Measurements from ENCODE around the gene RGL2.
"Not testable (repeated sequence)": the region's sequence is repeated elsewhere in the genome, so short reads cannot be mapped to it uniquely, and the experiment has no call there.

Gene RGL2

DNA sequence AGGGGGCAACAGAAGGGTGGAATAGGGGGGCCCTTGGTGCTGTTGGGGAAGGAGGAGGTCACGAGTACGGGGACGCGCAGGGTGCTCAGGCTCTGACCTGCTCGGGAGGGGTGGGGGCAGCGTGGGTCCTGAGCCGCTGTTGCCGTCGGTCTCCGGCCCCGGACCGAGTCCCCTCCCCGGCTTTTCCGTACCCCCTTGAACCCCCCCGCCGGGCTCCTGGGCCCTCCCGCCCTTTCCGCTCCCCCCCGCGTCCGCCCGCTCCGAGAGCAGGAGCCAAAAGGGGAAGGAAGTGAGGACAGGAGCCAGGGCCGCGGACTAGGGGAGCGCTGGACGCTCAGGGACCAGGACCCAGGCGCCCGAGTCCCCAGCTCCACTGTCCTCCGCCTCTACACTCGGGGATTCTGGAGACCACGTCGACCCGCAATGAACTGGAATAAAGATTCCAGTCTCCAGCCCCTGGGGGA lies at the start of gene RGL2:
Gene RGL2 (minus strand): TSS at position 170 of the 464 bp plus-strand sequence. CDS start 332 bp downstream, outside the sequence.
- ATAC-seq: peak; percentile 28 to 44

GRCh38 chr6:33347816-33348215 lies 49.1 kb upstream of the RGL2 start:
- no peak for ATAC-seq

DNA sequence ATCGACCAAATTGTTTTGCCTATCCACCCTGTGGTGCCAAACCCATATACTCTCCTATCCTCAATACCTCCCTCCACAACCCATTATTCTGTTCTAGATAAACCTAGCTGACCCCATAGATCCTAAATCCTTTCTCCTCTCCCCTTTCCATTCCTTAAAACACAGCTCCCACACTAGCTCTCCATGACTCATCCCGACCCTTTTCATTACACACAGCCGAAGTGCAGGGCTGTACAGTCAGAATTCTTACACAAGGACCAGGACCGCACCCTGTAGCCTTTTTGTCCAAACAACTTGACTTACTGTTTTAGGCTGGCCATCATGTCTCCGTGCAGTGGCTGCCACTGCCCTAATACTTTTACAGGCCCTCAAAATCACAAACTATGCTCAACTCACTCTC lies 48.2 kb upstream of the RGL2 start:
- not testable (repeated sequence) for ATAC-seq

DNA sequence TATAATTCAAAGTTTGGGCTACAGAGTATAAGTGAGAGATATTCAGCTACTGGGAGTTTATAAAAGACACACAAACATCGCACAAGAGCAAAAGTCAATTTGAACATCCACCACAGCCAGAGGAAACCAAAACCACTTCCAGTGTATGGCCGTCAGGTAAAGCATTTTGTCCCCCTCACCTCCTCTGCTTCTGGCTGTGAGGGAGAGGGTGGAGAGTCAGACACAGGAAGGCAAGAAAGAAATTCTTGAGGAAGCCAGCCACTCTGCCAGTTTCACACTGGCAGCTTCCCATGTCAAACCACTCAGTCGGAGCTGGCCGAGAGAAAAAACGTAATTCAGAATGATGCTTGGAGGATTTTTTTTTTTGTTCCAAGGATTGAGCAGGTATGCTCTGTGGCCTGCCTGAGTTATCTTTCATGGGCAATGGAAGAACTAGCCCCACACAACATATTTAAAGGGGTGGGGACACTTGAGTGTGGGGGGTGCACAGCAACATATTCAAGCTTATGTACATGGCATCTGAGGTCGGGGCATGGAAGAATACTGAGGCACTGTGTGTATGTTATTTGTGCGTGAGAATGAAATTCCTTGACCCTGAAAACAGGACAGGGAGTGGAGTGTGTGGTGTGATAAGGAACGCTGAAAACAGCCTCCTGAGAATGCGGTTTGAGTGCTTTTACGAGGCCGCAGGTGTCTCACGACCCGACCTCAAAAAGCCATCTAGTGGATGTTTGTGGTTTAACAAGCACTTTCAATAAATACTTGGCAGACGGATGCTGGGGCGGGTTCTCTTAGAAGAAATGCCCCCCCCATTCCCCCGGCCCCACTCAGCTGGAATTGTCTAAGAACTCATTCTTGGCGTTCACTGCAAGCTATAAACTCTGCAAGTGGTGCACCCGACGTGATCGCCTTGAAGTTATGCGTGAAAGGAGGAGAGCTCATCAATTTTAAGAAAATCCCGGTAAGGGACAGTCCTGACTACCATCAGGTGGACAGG lies 46.3 kb upstream of the RGL2 start:
- peak; percentile 29 to 34 for ATAC-seq

GRCh38 chr6:33343953-33344611 lies 45.3 kb upstream of the RGL2 start:
- ATAC-seq: peak; percentile 81 to 83

- not testable (repeated sequence) for ATAC-seq
These were observed 44.8 kb upstream of the RGL2 start for GRCh38 chr6:33343606-33343952.

GRCh38 chr6:33339193-33339592 lies 40.5 kb upstream of the RGL2 start:
- ATAC-seq: no peak

- ATAC-seq: no peak
These were observed 37.8 kb upstream of the RGL2 start for GRCh38 chr6:33336495-33336894.

GRCh38 chr6:33335916-33336315 lies 37.2 kb upstream of the RGL2 start:
- ATAC-seq: no peak

- ATAC-seq: no peak
These were observed 34.9 kb upstream of the RGL2 start for GRCh38 chr6:33333666-33334065.

DNA sequence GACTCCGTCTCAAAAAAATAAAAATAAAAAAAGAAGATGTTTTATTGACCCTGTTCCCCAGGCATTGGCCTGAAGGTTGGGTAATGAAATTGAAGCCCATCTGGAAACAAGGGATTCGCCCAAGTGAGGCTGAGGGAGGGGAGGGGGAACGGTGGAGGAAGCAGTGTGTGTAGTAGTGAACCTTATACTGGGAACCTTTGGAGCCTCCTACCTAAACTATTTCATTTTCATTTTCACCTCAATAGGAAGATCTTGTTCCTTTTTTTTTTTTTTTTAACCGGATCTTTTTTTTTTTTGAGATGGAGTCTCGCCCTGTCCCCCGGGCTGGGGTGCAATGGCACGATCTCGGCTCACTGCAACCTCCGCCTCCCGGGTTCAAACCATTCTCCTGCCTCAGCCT lies 32.0 kb upstream of the RGL2 start:
- ATAC-seq: no peak

DNA sequence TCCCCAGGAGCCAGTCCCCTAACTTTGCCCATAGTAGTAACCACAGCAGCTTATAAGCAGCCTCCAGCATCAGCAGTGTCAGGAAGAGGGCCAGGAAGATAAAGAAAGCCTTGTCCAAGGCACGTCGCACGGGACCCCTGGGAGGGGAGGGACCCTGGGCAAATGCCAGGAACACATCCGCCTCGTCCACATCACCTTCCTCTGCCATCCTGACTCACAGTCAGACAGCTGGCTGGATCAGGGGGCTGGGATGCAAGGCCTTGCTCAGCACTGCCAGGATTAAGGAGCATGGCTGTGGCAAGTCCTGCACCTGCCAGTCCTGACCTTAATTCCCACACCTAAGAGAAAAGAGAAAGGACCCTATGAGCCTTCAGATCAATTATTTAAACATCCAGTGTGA lies 30.3 kb upstream of the RGL2 start:
- no peak for ATAC-seq

DNA sequence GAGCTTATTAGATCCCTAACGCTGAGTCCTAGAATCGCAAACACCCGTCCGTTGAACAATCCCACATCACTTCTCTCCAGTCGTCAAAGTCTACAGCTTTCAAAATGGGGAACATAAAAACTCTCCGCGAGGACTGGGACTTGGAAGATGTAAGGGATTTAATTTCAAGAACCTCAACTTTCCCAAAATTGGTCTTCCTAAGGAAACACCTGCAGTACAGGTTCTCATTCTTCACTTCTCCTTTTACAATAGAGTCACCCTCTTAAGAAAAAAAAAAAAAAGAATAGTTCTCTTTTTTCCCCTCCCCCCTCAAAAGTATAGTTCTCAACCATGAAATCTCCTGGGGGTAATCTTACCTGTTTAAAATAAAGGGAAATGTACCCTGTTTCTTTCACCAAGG lies 25.4 kb upstream of the RGL2 start:
- ATAC-seq: no peak

DNA sequence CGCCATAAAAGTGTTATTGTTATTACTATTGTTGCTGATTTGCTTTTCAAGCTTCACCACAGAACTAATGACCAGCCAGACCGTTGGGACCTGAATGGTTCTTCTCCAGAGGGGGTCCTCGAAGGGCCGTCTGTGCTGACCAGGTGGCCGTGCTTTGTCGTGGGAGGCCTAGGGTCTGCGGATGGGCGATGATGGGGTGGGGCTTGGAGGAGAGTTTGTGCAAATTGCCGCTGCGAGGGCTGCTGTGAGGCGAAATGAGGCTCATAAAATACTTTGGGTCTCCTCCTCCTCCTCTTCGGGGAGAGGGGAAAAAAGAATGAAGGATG lies 24.8 kb upstream of the RGL2 start:
- ATAC-seq: no peak

DNA sequence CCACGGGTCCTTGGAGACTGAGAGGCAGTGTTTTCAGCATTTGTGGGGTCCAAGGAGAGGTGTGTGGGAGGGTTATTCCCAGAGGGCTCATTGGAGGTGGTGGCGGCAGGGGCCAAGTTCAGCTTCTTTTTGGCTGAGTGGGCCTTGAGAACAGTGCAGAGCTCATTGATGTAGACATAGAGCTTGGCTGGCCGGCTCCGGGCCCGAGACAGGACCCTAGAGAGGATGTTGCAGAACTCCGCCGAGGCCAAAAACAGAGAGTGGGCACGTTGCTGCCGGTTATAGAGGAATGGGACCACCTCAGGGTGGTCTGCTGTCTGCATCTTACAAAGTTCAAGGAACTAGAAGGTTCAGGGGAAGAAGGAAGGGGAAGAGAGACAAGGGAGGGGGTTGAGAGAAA lies 22.5 kb upstream of the RGL2 start:
- no peak for ATAC-seq

- ATAC-seq: no peak
These were observed 21.8 kb upstream of the RGL2 start for GRCh38 chr6:33320315-33321181.

DNA sequence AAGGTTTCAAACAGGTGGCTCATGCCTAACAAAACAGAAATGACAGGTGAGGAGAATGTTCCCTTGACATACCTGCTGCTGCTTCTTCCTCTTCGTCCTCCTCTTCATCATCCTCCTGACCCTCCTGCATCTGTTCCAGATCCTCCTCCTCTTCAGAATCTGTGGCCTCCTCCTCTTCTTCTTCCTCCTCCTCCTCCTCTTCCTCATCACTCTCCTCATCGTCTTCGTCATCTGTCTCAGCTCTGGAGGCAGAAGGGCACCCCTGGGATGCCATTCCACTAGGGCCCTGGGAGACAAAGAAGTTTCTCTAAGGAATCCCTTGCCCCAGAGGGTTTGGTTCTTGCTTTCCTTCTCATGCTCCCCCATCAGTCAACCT lies 21.2 kb upstream of the RGL2 start:
- no peak for ATAC-seq

DNA sequence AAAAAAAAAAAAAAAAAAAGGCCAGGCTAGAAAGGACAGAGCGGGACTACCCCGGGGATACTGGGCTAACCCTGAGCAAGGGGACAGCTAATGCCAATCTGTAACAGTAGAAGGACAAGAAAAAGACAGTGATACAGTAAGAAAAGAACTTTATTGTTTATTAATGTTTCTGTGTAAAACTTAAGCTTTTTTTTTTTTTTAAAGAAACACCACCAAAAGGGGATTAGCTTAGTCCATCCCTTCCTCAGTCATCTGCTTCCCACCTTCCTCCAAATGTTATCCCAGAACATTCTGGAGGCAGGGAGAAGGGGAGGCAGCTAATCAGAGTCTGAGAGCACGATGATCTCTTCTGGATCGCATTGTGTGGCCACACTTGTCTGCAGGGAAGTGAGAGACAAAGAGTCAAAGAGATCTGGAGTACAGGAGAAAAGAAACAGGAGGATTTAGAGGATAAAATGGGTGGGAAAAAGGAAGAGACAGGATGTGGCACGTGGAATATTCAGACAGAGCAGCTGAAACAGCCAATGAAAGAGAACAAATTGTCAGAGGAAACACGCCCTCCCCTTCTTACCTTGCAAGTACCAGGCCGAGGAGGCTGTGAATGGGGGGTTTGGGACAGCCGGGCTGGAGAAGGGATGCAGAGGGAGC lies 19.8 kb upstream of the RGL2 start:
- no peak for ATAC-seq

- ATAC-seq: peak; percentile 67
These were observed 19.1 kb upstream of the RGL2 start, which contains the start of gene ZBTB22 for GRCh38 chr6:33317669-33318425. Gene ZBTB22 (minus strand): TSS chr6:33317744. CDS start chr6:33316916, 828 bp downstream.

DNA sequence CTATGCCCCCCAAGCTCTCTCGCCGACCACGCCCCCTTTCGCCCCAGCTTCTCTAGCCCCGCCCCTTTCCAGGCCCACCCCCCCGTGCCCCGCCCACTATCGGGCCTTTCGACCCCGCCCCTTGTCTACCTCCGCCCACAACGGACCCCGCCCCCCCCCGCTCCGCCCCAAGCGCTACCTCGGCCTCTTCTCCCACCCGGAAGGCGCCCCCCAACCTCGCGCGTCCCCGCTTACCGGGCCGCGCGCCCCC lies 18.6 kb upstream of the RGL2 start:
- no peak for ATAC-seq

DNA sequence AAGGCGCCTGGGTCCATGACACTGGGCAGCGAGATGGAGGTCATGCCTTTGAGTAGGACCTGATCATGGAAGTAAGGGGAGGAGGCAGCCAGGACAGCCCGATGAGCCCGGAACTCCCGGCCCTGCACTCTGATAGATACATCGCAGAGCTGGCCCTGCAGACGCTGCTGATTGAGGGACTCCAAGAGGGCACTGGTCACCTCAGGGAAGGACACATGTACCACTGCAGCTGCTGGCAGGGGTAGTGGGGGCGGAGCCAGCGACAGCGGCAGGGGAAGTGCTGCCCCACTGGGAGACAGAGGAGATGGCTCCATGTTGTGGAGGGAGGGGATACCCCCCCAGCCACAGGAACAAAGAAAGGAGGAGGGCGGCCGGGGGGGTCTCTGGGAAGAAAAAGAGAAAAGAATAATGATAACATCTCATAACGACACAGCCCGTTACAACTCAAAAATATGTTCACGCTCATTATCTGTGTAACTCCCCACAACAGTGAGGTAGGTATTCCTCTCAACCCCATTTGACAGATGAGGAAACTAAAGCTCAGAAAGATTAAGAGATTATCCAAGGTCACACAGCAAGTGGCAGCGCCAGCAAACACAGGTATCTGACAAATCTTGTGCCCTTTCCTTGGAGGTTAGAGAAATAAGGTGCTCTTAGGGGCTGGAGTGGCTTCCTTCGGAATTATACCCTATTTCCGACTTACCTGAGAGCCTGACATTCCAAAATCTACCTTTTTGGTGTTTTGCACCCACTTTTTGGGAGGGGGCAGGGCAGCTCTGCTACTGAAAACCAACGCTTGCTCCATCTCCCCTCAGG lies 18.1 kb upstream of the RGL2 start:
- no peak for ATAC-seq

All from activated CD4-positive, CD25-positive, alpha-beta regulatory T cell treated with anti-CD3 and anti-CD28 coated beads, Interleukin-2, amount 50 U/mL, for 24 hours (primary cell).